Ishikawa (cell line): ENCODE measurements around the gene TMEM92.

Experiments used
- CEBPB ChIP-seq: IDR thresholded peaks from 2 replicates; pipeline ENCODE4 v1.6.1; 2012
- CREB1 ChIP-seq: IDR thresholded peaks from 2 replicates; pipeline ENCODE4 v1.6.1; 2012; ENCODE audit warnings: low read depth
- EGR1 ChIP-seq: IDR thresholded peaks from 2 replicates; pipeline ENCODE4 v1.6.1; 2012
- EP300 ChIP-seq: IDR thresholded peaks from 2 replicates; pipeline ENCODE4 v1.6.1; 2012; ENCODE audit warnings: borderline replicate concordance
- FOXM1 ChIP-seq: IDR thresholded peaks from 2 replicates; pipeline ENCODE4 v1.6.1; 2012; ENCODE audit warnings: low read depth, borderline replicate concordance
- NFIC ChIP-seq: IDR thresholded peaks from 2 replicates; pipeline ENCODE4 v1.6.1; 2012
- RAD21 ChIP-seq: IDR thresholded peaks from 2 replicates; pipeline ENCODE4 v1.6.1; 2012; ENCODE audit warnings: low read depth
- TAF1 ChIP-seq: IDR thresholded peaks from 2 replicates; pipeline ENCODE4 v1.6.1; 2012; ENCODE audit warnings: low read depth, mild to moderate bottlenecking
- TCF12 ChIP-seq: IDR thresholded peaks from 2 replicates; pipeline ENCODE4 v1.6.1; 2012; ENCODE audit warnings: low read depth
- TEAD4 ChIP-seq: IDR thresholded peaks from 2 replicates; pipeline ENCODE4 v1.6.1; 2012
- YY1 ChIP-seq: IDR thresholded peaks from 2 replicates; pipeline ENCODE4 v1.6.1; 2012; ENCODE audit warnings: low read depth
- ZBTB7A ChIP-seq: IDR thresholded peaks from 2 replicates; pipeline ENCODE4 v1.6.1; 2012; ENCODE audit warnings: low read depth
- TF ChIP-seq, protein P1 (sequence below): IDR thresholded peaks from 2 replicates; pipeline ENCODE4 v1.6.1; 2012
- TF ChIP-seq, protein P2 (sequence below): IDR thresholded peaks from 2 replicates; pipeline ENCODE4 v1.6.1; 2012
- TF ChIP-seq, protein P3 (sequence below): IDR thresholded peaks from 2 replicates; pipeline ENCODE4 v1.6.1; 2012; ENCODE audit warnings: low read depth, mild to moderate bottlenecking

TMEM92 gene

DNA sequence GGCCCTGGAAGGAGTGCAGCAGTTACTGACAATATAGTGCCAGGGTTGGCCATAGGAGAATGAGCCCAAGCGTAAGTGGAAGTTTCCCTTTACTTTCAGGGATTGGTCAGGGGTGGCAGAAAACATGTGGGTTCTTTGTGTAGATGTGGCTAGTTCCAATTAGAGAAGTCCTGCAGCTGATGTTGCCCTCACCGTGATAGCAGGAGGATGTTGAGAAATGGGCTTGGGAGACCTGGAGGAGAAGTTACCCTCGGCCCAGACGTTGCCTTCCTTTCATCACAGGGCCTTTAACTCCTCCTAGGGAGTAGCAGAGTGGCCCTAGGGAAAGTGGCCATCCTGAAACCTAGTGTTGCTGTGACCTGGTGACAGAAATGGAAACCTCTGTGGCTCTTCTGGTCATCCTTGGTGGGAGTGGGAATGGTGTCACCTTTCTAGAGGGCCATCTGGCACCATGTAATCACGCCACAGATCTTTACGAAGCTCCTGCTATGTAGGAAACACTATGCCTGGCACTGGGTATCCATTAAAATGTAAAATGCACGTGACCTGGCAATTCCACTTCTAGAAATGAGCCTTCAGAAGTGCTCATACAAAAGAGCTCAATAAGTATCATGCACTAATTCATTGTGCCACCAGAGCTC lies 6.7 kb downstream of the TMEM92 start:
- TF ChIP-seq CEBPB (no peak), RAD21 (no peak), EGR1 (no peak), NFIC (no peak), CREB1 (no peak), TAF1 (no peak), TEAD4 (no peak), ZBTB7A (no peak)
- TF ChIP-seq, protein P1, sequence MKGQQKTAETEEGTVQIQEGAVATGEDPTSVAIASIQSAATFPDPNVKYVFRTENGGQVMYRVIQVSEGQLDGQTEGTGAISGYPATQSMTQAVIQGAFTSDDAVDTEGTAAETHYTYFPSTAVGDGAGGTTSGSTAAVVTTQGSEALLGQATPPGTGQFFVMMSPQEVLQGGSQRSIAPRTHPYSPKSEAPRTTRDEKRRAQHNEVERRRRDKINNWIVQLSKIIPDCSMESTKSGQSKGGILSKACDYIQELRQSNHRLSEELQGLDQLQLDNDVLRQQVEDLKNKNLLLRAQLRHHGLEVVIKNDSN: no peak
- TF ChIP-seq, protein P2, sequence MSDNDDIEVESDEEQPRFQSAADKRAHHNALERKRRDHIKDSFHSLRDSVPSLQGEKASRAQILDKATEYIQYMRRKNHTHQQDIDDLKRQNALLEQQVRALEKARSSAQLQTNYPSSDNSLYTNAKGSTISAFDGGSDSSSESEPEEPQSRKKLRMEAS: no peak

DNA sequence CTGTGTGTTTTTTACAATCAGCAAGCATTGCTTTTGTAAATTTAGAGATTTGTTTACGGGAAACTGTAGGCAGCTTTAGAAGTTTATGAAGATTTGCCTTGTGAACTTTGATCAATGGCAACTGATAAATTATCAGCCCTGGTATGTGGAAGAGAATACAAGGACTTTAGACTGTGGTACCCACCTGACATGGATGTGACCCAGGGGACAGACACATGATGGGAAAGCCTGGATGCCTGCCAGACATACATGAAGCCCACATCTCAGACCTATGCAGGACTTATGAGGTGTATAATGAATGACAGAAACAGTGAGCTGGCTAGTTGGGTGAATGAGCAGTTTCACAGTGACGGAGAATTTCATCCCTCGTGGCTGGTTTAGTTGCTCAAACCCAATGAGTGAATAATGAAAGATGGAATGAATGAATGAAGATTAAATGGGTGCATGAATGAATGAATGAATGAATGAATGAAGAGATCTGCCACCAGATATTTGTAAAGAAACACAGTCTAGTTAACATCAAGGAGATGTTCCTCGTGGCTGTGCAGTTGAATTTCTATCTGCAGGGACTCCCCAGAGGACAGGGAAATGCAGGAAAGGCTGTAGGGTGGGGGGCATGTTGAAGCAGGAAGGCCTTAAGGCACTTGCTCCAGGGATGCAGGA lies 7.6 kb downstream of the TMEM92 start:
- TF ChIP-seq YY1 (no peak), NFIC (no peak), CREB1 (no peak), TEAD4 (no peak), RAD21 (no peak), CEBPB (no peak), ZBTB7A (no peak), TAF1 (no peak), EGR1 (no peak)
- TF ChIP-seq, protein P3, sequence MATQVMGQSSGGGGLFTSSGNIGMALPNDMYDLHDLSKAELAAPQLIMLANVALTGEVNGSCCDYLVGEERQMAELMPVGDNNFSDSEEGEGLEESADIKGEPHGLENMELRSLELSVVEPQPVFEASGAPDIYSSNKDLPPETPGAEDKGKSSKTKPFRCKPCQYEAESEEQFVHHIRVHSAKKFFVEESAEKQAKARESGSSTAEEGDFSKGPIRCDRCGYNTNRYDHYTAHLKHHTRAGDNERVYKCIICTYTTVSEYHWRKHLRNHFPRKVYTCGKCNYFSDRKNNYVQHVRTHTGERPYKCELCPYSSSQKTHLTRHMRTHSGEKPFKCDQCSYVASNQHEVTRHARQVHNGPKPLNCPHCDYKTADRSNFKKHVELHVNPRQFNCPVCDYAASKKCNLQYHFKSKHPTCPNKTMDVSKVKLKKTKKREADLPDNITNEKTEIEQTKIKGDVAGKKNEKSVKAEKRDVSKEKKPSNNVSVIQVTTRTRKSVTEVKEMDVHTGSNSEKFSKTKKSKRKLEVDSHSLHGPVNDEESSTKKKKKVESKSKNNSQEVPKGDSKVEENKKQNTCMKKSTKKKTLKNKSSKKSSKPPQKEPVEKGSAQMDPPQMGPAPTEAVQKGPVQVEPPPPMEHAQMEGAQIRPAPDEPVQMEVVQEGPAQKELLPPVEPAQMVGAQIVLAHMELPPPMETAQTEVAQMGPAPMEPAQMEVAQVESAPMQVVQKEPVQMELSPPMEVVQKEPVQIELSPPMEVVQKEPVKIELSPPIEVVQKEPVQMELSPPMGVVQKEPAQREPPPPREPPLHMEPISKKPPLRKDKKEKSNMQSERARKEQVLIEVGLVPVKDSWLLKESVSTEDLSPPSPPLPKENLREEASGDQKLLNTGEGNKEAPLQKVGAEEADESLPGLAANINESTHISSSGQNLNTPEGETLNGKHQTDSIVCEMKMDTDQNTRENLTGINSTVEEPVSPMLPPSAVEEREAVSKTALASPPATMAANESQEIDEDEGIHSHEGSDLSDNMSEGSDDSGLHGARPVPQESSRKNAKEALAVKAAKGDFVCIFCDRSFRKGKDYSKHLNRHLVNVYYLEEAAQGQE: no peak
- TF ChIP-seq, protein P1: no peak

DNA sequence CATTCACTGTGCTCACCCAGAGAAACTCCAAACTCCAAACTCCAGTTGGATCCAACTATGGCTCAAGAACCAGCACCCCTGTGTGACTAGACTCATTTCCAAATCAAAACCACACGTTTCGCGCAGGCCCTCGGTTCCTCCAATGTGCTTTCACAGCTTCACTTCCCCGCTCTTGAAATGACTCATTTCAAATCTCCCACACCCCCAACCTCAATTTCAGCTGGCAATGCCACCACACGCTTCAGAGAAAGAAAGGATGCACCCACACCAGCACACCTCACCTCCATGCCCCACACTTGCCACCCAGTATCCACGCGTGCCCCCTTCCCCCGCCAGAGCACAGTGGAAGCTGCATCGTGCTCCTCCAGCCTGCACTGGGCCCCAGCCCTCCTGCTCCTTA lies 9.0 kb downstream of the TMEM92 start:
- TF ChIP-seq TEAD4 (no peak), NFIC (no peak), ZBTB7A (no peak), CREB1 (no peak), TAF1 (no peak), EGR1 (no peak), RAD21 (no peak), FOXM1 (no peak), CEBPB (no peak), TCF12 (no peak), YY1 (no peak), EP300 (no peak)
- TF ChIP-seq, protein P2: no peak
- TF ChIP-seq, protein P3: no peak
- TF ChIP-seq, protein P1: no peak

DNA sequence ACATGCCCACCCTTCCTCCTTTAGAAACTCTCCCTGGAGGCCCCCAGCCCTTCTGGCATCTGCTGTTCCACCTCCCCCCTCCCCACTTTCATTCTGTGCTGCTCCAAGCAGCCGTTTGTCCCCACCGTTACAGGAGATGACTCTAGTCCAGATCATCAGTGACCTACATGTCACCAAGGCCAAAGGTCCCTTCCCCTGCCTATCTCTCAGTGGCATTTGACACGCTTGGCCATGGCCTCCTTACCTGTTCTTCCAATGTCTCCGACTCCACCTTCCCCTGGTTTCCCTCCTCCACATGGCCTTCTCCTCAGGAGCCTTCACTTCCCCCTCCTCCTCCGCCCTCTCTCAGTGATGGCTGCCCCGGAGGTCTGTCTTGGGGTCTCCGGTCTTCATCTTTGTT lies 9.4 kb downstream of the TMEM92 start:
- TF ChIP-seq YY1 (no peak), TCF12 (no peak), TAF1 (no peak), EP300 (no peak), EGR1 (no peak)
- TF ChIP-seq, protein P2: no peak

DNA sequence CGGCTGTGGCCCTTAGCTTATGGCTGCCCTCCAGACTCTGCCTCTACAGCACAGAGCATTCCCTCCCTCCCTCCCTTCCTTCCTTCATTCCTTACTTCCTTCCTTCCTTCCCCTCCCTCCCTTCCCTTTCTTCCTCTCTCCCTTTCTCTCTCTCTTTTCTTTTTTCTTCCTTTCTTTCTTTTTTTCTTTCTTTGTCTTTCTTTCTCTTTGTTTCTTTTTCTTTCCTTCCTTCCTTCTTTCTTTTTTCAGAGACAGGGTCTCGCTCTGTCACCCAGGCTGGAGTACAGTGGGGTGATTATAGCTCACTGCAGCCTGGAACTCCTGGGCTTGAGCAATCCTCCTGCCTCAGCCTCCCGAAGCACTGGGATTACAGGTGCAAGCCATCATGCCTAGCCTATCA lies 11.7 kb downstream of the TMEM92 start:
- TF ChIP-seq YY1 (no peak), TCF12 (no peak)
- TF ChIP-seq, protein P1: no peak
